ENCODE measurements around the gene PPP4R4.

Gene PPP4R4

DNA sequence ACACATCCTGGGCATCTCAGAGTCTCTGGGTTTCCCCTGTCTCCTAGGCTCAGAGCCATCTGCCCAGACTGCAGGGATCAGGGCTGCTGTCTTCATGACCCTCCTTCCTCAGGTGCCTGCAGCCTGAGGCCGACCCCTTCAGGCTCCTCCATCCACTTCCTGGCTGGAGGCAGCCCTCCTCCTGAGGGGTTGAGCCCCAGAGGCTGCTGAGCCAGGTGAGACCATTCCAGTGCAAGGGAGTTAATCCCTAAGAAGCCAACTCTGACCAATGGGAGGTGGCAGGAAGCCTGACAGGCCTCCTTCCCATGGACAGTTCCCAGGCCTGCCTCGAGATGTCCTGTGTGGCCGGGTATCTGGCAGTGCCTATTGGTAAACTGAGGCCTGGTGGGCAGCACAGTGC, 8.4 kb upstream of the PPP4R4 start:
- H2AK5ac ChIP-seq (ENCODE audit: low read length), result no peak overlapping the region
- no peaks in the 10 kb centered on the region for H3K27me3 ChIP-seq (ENCODE audit: insufficient read depth, low read length)
- no peak overlapping the region for H2BK12ac ChIP-seq (ENCODE audit: low read length)
- WGBS (ENCODE audit: extremely low coverage, insufficient coverage, insufficient read length), result no CpG with 5 or more reads among the region's 3 CpGs
- no peak overlapping the region for H4K8ac ChIP-seq (ENCODE audit: low read depth, low read length)
- no peaks in the 10 kb centered on the region for H3K79me1 ChIP-seq (ENCODE audit: low read length)
- H2BK5ac ChIP-seq (ENCODE audit: low read depth, low read length, poor library complexity), result no peak overlapping the region
- H3K23ac ChIP-seq (ENCODE audit: low read length), result no peak overlapping the region
- no peak overlapping the region for H3K14ac ChIP-seq (ENCODE audit: low read length)
- H2BK120ac ChIP-seq (ENCODE audit: insufficient read depth, low read length, poor library complexity), result no peak overlapping the region
- H3K9ac ChIP-seq (ENCODE audit: low read length), result no peak overlapping the region
- no peaks in the 10 kb centered on the region for H3K79me2 ChIP-seq (ENCODE audit: control insufficient read depth, insufficient read depth, low read length, poor library complexity)
- no peak for DNase-seq
- no peak overlapping the region for H3K4me3 ChIP-seq (ENCODE audit: low read depth, low read length)
- H3K4me2 ChIP-seq (ENCODE audit: low read length), result no peak overlapping the region
- peaks cover 3% of the 10 kb centered on the region for H3K9me3 ChIP-seq (ENCODE audit: insufficient read depth, low read depth, low read length)
- H3K4ac ChIP-seq (ENCODE audit: low read depth, low read length), result no peak overlapping the region
- H3K4me1 ChIP-seq (ENCODE audit: control insufficient read depth in 1 of 2, insufficient read depth in 2 of 2, low read length in 2 of 2), result no peaks in the 10 kb centered on the region
- H3K27ac ChIP-seq (ENCODE audit: low read depth, low read length), result no peak overlapping the region
- H3K18ac ChIP-seq (ENCODE audit: low read length), result no peak overlapping the region
- no peaks in the 10 kb centered on the region for H3K36me3 ChIP-seq (ENCODE audit: control insufficient read depth in 1 of 2, insufficient read depth in 2 of 2, low read length in 2 of 2)
- no peak overlapping the region for H2AFZ ChIP-seq (ENCODE audit: insufficient read depth, low read length, poor library complexity)
- no peak overlapping the region for H4K12ac ChIP-seq (ENCODE audit: low read depth, low read length)
- H4K91ac ChIP-seq (ENCODE audit: low read depth, low read length), result no peak overlapping the region

DNA sequence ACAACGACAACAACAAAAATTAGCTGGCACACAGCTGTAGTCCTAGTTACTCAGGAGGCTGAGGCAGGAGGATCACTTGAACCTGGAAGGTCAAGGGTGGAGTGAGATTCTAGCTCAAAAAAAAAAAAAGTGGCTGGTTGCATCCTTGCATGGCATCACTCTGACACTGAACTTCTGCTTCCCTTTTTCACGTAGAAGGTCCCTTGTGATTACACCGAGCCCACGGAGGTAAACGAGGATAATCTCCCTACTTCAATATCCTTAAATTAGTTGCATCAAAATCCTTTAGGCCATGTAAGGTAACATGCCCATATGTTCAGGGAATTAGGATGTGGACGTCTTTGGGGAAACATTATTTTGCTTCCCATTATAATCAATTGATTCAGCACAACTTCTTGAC, 4.0 kb upstream of the PPP4R4 start:
- H3K27ac ChIP-seq (ENCODE audit: low read depth, low read length), result no peak overlapping the region
- no peak overlapping the region for H3K4me2 ChIP-seq (ENCODE audit: low read length)
- H2AFZ ChIP-seq (ENCODE audit: insufficient read depth, low read length, poor library complexity), result no peak overlapping the region
- H2BK120ac ChIP-seq (ENCODE audit: insufficient read depth, low read length, poor library complexity), result no peak overlapping the region
- no peak for DNase-seq
- no peaks in the 10 kb centered on the region for H3K36me3 ChIP-seq (ENCODE audit: control insufficient read depth in 1 of 2, insufficient read depth in 2 of 2, low read length in 2 of 2)
- H3K18ac ChIP-seq (ENCODE audit: low read length), result no peak overlapping the region
- H4K91ac ChIP-seq (ENCODE audit: low read depth, low read length), result no peak overlapping the region
- H3K4me1 ChIP-seq (ENCODE audit: control insufficient read depth in 1 of 2, insufficient read depth in 2 of 2, low read length in 2 of 2), result peaks cover 4 to 8% of the 10 kb centered on the region in 2 experiments
- H3K4me3 ChIP-seq (ENCODE audit: low read depth, low read length), result no peak overlapping the region
- H3K23ac ChIP-seq (ENCODE audit: low read length), result no peak overlapping the region
- whole genome bisulfite sequencing (ENCODE audit: extremely low coverage, insufficient coverage, insufficient read length), result no CpG with 5 or more reads among the region's 6 CpGs
- H4K12ac ChIP-seq (ENCODE audit: low read depth, low read length), result no peak overlapping the region
- no peak overlapping the region for H2AK5ac ChIP-seq (ENCODE audit: low read length)
- H3K79me2 ChIP-seq (ENCODE audit: control insufficient read depth, insufficient read depth, low read length, poor library complexity), result no peaks in the 10 kb centered on the region
- no peak overlapping the region for H2BK5ac ChIP-seq (ENCODE audit: low read depth, low read length, poor library complexity)
- no peak overlapping the region for H4K8ac ChIP-seq (ENCODE audit: low read depth, low read length)
- H2BK12ac ChIP-seq (ENCODE audit: low read length), result no peak overlapping the region
- no peak overlapping the region for H3K9ac ChIP-seq (ENCODE audit: low read length)
- H3K27me3 ChIP-seq (ENCODE audit: insufficient read depth, low read length), result peaks cover 3% of the 10 kb centered on the region
- H3K79me1 ChIP-seq (ENCODE audit: low read length), result no peaks in the 10 kb centered on the region
- no peaks in the 10 kb centered on the region for H3K9me3 ChIP-seq (ENCODE audit: insufficient read depth, low read depth, low read length)
- H3K14ac ChIP-seq (ENCODE audit: low read length), result no peak overlapping the region
- H3K4ac ChIP-seq (ENCODE audit: low read depth, low read length), result no peak overlapping the region

DNA sequence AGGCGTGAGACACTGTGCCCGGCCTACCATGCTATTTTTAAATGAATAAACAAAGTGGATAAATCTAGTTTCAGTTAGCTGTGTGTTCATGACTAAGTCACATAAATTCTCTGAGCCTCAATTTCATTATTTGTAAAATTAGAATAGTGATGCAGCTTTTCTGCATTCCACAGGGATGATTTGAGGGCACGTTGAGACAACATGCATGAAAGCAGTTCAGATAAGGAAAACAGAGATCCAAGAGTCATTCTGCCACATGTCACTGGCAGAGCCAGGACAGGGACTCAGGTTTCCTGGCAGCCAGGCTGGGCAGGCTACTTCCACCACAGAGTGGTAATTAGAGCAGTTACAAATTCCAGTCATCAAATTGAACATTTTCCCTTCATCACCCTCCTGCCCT, 2.9 kb upstream of the PPP4R4 start:
- no peak overlapping the region for H3K4ac ChIP-seq (ENCODE audit: low read depth, low read length)
- H3K18ac ChIP-seq (ENCODE audit: low read length), result no peak overlapping the region
- no peaks in the 10 kb centered on the region for H3K79me1 ChIP-seq (ENCODE audit: low read length)
- H2BK12ac ChIP-seq (ENCODE audit: low read length), result no peak overlapping the region
- H3K79me2 ChIP-seq (ENCODE audit: control insufficient read depth, insufficient read depth, low read length, poor library complexity), result no peaks in the 10 kb centered on the region
- no peak overlapping the region for H3K27ac ChIP-seq (ENCODE audit: low read depth, low read length)
- no peak overlapping the region for H4K12ac ChIP-seq (ENCODE audit: low read depth, low read length)
- H3K14ac ChIP-seq (ENCODE audit: low read length), result no peak overlapping the region
- H3K9ac ChIP-seq (ENCODE audit: low read length), result no peak overlapping the region
- no CpG with 5 or more reads among the region's 3 CpGs for WGBS (ENCODE audit: extremely low coverage, insufficient coverage, insufficient read length)
- H3K23ac ChIP-seq (ENCODE audit: low read length), result no peak overlapping the region
- no peak overlapping the region for H2BK5ac ChIP-seq (ENCODE audit: low read depth, low read length, poor library complexity)
- H3K4me1 ChIP-seq (ENCODE audit: control insufficient read depth in 1 of 2, insufficient read depth in 2 of 2, low read length in 2 of 2), result peaks cover 5 to 10% of the 10 kb centered on the region in 2 experiments
- H3K27me3 ChIP-seq (ENCODE audit: insufficient read depth, low read length), result peaks cover 11% of the 10 kb centered on the region
- no peak overlapping the region for H4K91ac ChIP-seq (ENCODE audit: low read depth, low read length)
- no peak overlapping the region for H3K4me2 ChIP-seq (ENCODE audit: low read length)
- H2AK5ac ChIP-seq (ENCODE audit: low read length), result no peak overlapping the region
- H3K36me3 ChIP-seq (ENCODE audit: control insufficient read depth in 1 of 2, insufficient read depth in 2 of 2, low read length in 2 of 2), result no peaks in the 10 kb centered on the region
- no peaks in the 10 kb centered on the region for H3K9me3 ChIP-seq (ENCODE audit: insufficient read depth, low read depth, low read length)
- no peak overlapping the region for H2AFZ ChIP-seq (ENCODE audit: insufficient read depth, low read length, poor library complexity)
- H3K4me3 ChIP-seq (ENCODE audit: low read depth, low read length), result no peak overlapping the region
- H2BK120ac ChIP-seq (ENCODE audit: insufficient read depth, low read length, poor library complexity), result no peak overlapping the region
- H4K8ac ChIP-seq (ENCODE audit: low read depth, low read length), result no peak overlapping the region
- DNase-seq, result peak in 1 of 2 donors; percentile 52

DNA sequence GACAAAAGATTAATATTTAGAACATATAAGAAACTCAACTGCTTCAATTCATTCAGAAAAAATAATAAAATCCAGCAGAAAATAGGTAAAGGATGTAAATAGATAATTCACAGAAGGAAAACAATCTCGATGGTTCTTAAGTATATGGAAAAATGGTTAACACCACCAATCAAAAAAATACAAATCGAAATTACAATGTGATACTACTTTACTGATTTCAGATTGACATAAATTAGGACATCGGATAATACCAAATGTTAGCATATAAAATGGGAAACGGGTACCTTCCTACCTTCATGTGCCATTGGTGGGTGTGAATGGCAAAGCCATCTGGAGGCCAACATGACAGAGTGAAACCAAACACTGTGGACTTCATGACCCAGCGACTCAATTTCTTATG, 1.6 kb upstream of the PPP4R4 start:
- no peaks in the 10 kb centered on the region for H3K9me3 ChIP-seq (ENCODE audit: insufficient read depth, low read depth, low read length)
- peaks cover 5 to 10% of the 10 kb centered on the region in 2 experiments for H3K4me1 ChIP-seq (ENCODE audit: control insufficient read depth in 1 of 2, insufficient read depth in 2 of 2, low read length in 2 of 2)
- H3K36me3 ChIP-seq (ENCODE audit: control insufficient read depth in 1 of 2, insufficient read depth in 2 of 2, low read length in 2 of 2), result no peaks in the 10 kb centered on the region
- H3K4me3 ChIP-seq (ENCODE audit: low read depth, low read length), result no peak overlapping the region
- H2BK120ac ChIP-seq (ENCODE audit: insufficient read depth, low read length, poor library complexity), result no peak overlapping the region
- no peak overlapping the region for H3K18ac ChIP-seq (ENCODE audit: low read length)
- no peak overlapping the region for H3K23ac ChIP-seq (ENCODE audit: low read length)
- H4K8ac ChIP-seq (ENCODE audit: low read depth, low read length), result no peak overlapping the region
- no peak overlapping the region for H3K4ac ChIP-seq (ENCODE audit: low read depth, low read length)
- H3K79me1 ChIP-seq (ENCODE audit: low read length), result no peaks in the 10 kb centered on the region
- H4K91ac ChIP-seq (ENCODE audit: low read depth, low read length), result no peak overlapping the region
- peaks cover 11% of the 10 kb centered on the region for H3K27me3 ChIP-seq (ENCODE audit: insufficient read depth, low read length)
- H2BK12ac ChIP-seq (ENCODE audit: low read length), result no peak overlapping the region
- H2AFZ ChIP-seq (ENCODE audit: insufficient read depth, low read length, poor library complexity), result no peak overlapping the region
- H3K79me2 ChIP-seq (ENCODE audit: control insufficient read depth, insufficient read depth, low read length, poor library complexity), result no peaks in the 10 kb centered on the region
- H3K9ac ChIP-seq (ENCODE audit: low read length), result no peak overlapping the region
- H3K14ac ChIP-seq (ENCODE audit: low read length), result no peak overlapping the region
- no peak overlapping the region for H3K27ac ChIP-seq (ENCODE audit: low read depth, low read length)
- no peak overlapping the region for H4K12ac ChIP-seq (ENCODE audit: low read depth, low read length)
- H2BK5ac ChIP-seq (ENCODE audit: low read depth, low read length, poor library complexity), result no peak overlapping the region
- DNase-seq, result no peak
- no peak overlapping the region for H3K4me2 ChIP-seq (ENCODE audit: low read length)
- H2AK5ac ChIP-seq (ENCODE audit: low read length), result no peak overlapping the region
- no CpG with 5 or more reads among the region's 5 CpGs for WGBS (ENCODE audit: extremely low coverage, insufficient coverage, insufficient read length)
